HCT116 (cell line): ENCODE measurements around the gene PIK3CD.

Experiments
- ATF3 ChIP-seq: IDR thresholded peaks from 2 replicates; pipeline ENCODE4 v1.6.1; 2012
- CTCF ChIP-seq, 3 experiments: fragments of 200-600 bp in 1 of 3; sonication (generic) in 1 of 3; IDR thresholded peaks in 2 of 3; conservative IDR thresholded peaks in 1 of 3; 2 replicates each; pipeline ENCODE4 v1.5.1; 2012 to 2017; ENCODE audit warnings: low read depth in 2 of 3, low read length in 2 of 3, antibody characterized with exemption in 1 of 3, borderline replicate concordance in 1 of 3, control low read depth in 1 of 3, mild to moderate bottlenecking in 1 of 3, mixed read lengths in 1 of 3, mixed run types in 1 of 3, moderate library complexity in 1 of 3; ENCODE audit not compliant: insufficient read depth in 1 of 3
- ELF1 ChIP-seq: IDR thresholded peaks from 2 replicates; pipeline ENCODE4 v1.6.1; 2012; ENCODE audit warnings: low read depth, borderline replicate concordance
- EZH2 ChIP-seq: fragments of 200-600 bp; sonication (generic); IDR thresholded peaks from 2 replicates; pipeline ENCODE4 v1.6.1; 2017; ENCODE audit warnings: antibody characterized with exemption, mixed run types
- EZH2phosphoT487 ChIP-seq: fragments of 200-600 bp; IDR thresholded peaks from 2 replicates; pipeline ENCODE4 v1.6.1; 2018; ENCODE audit warnings: antibody characterized with exemption, borderline replicate concordance
- JUND ChIP-seq: IDR thresholded peaks from 2 replicates; pipeline ENCODE4 v1.6.1; 2012
- MAX ChIP-seq: IDR thresholded peaks from 2 replicates; pipeline ENCODE4 v1.6.1; 2012
- POLR2A ChIP-seq: IDR thresholded peaks from 2 replicates; pipeline ENCODE4 v1.7.0; 2011; ENCODE audit warnings: borderline replicate concordance; ENCODE audit not compliant: insufficient read depth, insufficient read length; ENCODE audit errors: extremely low read depth
- RAD21 ChIP-seq: IDR thresholded peaks from 2 replicates; pipeline ENCODE4 v1.6.1; 2012; ENCODE audit warnings: low read depth, mild to moderate bottlenecking
- REST ChIP-seq: IDR thresholded peaks from 2 replicates; pipeline ENCODE4 v1.6.1; 2012; ENCODE audit warnings: low read depth
- SRF ChIP-seq: IDR thresholded peaks from 2 replicates; pipeline ENCODE4 v1.6.1; 2012; ENCODE audit warnings: low read depth
- TCF7L2 ChIP-seq: IDR thresholded peaks from 2 replicates; pipeline ENCODE4 v1.7.0; 2011; ENCODE audit warnings: borderline replicate concordance, inconsistent platforms; ENCODE audit not compliant: insufficient read depth, insufficient read length; ENCODE audit errors: extremely low read depth
- ZNF274 ChIP-seq: fragments of 200-500 bp; sonication (Bioruptor generic); IDR thresholded peaks from 2 replicates; pipeline ENCODE4 v1.6.1; 2014; ENCODE audit warnings: mild to moderate bottlenecking, low read depth, low read length, inconsistent platforms

- TF ChIP-seq CTCF (IDR thresholded peaks at IDR 0.05 in 2 of 3, conservative IDR thresholded peaks at IDR 0.05 in 1 of 3; ENCODE audit: borderline replicate concordance in 1 of 3, insufficient read depth in 1 of 3, low read depth in 2 of 3, low read length in 2 of 3), result no peak
- no peak for TF ChIP-seq POLR2A
- no peak for TF ChIP-seq EZH2
- no peak for TF ChIP-seq TCF7L2
- no peak for TF ChIP-seq ZNF274
- TF ChIP-seq ATF3, result no peak
- TF ChIP-seq JUND, result no peak
- TF ChIP-seq RAD21, result no peak
- TF ChIP-seq MAX, result no peak
- TF ChIP-seq SRF, result no peak
- no peak for TF ChIP-seq EZH2phosphoT487
- TF ChIP-seq REST, result no peak
- TF ChIP-seq ELF1, result no peak
Observed at GRCh38 chr1:9710037-9710436, 58.5 kb downstream of the PIK3CD start.
